Left lung (tissue), 10 donors: Measurements from ENCODE around the gene SYCP2L. TPM values are rescaled to one million over a fixed set of nuclear protein-coding genes. Genes with fewer than 3 reads are reported as not detected.

ENCODE experiments used
- ATAC-seq: fragments of 200-7000 bp; cut with Tn5 transposase; one replicate; pipeline ENCODE4 v1.9.1; 2020; ENCODE audit warnings: moderate library complexity
- DNase-seq, 4 donors: peaks; one replicate each; pipeline ENCODE4 v3.0.0-alpha.2; 2013 to 2020
- H3K27ac ChIP-seq, 2 donors: fragments of 200-600 bp; sonication (generic) in 1 of 2; one replicate each; pipeline versions ENCODE4 v1.5.0 to v1.8.0; 2020 to 2021
- H3K27me3 ChIP-seq, 2 donors: fragments of 200-600 bp; sonication (generic) in 1 of 2; one replicate each; pipeline versions ENCODE4 v1.5.0 to v1.8.0; 2020 to 2021
- H3K36me3 ChIP-seq, 2 donors: fragments of 200-600 bp; sonication (generic) in 1 of 2; one replicate each; pipeline versions ENCODE4 v1.5.0 to v1.8.0; 2020 to 2021
- H3K4me1 ChIP-seq, 2 donors: fragments of 200-600 bp; one replicate each; pipeline ENCODE4 v1.8.0; 2021
- H3K4me3 ChIP-seq, 2 donors: fragments of 200-600 bp; sonication (generic) in 1 of 2; one replicate each; pipeline versions ENCODE4 v1.5.0 to v1.8.0; 2020 to 2021; ENCODE audit warnings: mild to moderate bottlenecking in 1 of 2
- H3K9me3 ChIP-seq, 2 donors: fragments of 200-600 bp; sonication (generic) in 1 of 2; one replicate each; pipeline versions ENCODE4 v1.5.0 to v1.8.0; 2020 to 2021
- intact Hi-C, 2 donors: fragments of 100-400 bp; cut with DNase I; formaldehyde crosslinking; loops; one replicate each; pipeline versions ENCODE4 v1.11.2 to v1.14.2; 2022
- polyA plus RNA-seq, 6 donors: library from polyadenylated mRNA; unstranded; fragments of 120-200 nt; gene quantifications; one replicate each; pipeline ENCODE4 v1.2.1, GENCODE V29; 2013; ENCODE audit not compliant: insufficient read length in 6 of 6
- total RNA-seq, 2 donors: library from RNA; stranded (reverse); fragmentation: NEBNext Ultra II Directional; extraction: Animal tissue kit (Norgen Biotek cat#: 25700); gene quantifications; one replicate each; pipeline ENCODE4 v1.2.1, GENCODE V29; 2021
- TF ChIP-seq, protein P1 (sequence below), 2 donors: fragments of 200-600 bp; sonication (generic) in 1 of 2; IDR thresholded peaks; one replicate each; pipeline versions ENCODE4 v1.5.0 to v1.8.0; 2021; ENCODE audit warnings: antibody characterized with exemption in 2 of 2
- donor health status: DM: no; HTN: yes; CAD: no.
- donor health status: DM: no; HTN: no; CAD: no.

SYCP2L gene
- total and polyA plus RNA-seq, 8 donors, result 0.41 to 5.8 (median 4.4) TPM

DNA sequence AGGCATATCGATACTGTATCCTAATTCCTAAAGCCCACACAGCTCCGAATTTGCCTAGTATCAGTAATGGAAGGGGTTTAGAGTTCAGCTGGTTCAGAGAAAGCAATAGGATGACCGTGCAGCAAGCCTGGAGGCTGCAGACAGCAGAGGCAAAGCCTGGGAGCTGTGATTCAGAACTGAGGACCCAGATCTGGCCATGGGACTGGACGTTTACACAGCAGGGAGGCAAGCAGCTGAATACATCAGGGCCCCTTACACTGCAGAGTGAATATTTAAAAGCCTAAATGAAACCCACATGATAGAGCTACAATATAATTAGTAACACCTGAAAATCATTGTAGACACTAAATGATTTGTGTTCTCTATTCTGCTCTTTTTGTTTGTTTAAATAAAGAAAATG, 119.2 kb downstream of the SYCP2L start:
- Histone ChIP-seq H3K9me3 (no peaks in the 10 kb centered on the region), H3K27me3 (peaks cover 0 to 7% of the 10 kb centered on the region in 2 donors), H3K4me3 (no peak overlapping the region), H3K27ac (no peak overlapping the region), H3K4me1 (no peaks in the 10 kb centered on the region), H3K36me3 (no peaks in the 10 kb centered on the region)
- intact Hi-C loops, result no loop called here
- TF ChIP-seq, protein P1, sequence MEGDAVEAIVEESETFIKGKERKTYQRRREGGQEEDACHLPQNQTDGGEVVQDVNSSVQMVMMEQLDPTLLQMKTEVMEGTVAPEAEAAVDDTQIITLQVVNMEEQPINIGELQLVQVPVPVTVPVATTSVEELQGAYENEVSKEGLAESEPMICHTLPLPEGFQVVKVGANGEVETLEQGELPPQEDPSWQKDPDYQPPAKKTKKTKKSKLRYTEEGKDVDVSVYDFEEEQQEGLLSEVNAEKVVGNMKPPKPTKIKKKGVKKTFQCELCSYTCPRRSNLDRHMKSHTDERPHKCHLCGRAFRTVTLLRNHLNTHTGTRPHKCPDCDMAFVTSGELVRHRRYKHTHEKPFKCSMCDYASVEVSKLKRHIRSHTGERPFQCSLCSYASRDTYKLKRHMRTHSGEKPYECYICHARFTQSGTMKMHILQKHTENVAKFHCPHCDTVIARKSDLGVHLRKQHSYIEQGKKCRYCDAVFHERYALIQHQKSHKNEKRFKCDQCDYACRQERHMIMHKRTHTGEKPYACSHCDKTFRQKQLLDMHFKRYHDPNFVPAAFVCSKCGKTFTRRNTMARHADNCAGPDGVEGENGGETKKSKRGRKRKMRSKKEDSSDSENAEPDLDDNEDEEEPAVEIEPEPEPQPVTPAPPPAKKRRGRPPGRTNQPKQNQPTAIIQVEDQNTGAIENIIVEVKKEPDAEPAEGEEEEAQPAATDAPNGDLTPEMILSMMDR (IDR thresholded peaks at IDR 0.05), result no peak
- ATAC-seq (no peak), DNase-seq (no peak)

DNA sequence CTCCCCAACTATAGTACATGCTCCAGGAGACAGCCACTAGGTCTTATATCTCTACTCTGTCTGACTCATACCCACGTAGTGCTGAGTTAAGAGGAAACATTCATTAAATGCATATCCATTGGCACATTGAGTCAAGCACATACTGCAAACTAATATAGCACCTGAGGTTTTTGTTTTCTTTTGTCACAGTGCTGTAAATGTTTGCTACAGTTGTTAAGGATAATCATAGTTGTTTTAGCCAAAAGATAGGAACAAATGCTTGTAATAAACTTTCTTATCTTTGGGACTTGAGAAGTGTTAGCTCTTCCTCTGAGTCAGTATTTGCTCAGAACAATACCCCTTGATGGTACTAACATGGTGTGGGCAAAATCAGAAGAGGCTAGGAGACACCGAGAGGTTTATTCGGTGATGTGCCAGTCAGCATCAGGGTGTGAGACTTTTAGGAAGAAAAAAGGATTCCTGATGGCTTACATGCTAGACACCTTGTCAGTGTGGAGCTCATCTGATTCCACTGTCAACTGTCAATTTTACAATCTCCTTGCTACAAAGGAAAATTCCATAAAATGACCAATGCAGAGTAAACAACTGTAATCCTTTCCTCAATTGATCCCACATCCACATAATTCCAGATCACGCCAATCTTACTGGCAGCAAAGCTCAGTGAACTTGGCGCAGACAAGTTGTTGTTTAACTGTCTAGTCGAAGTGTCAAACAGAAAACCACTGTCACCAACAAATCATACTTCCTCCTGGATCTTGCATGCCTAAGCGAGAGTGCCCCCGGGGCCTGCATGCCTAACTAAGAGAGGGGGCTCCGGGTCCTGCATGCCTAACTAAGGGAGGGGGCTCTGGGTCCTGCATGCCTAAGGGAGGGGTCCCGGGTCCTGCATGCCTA, 121.1 kb downstream of the SYCP2L start:
- Histone ChIP-seq H3K36me3 (no peaks in the 10 kb centered on the region), H3K4me3 (no peak overlapping the region), H3K9me3 (no peaks in the 10 kb centered on the region), H3K27ac (no peak overlapping the region), H3K4me1 (no peaks in the 10 kb centered on the region), H3K27me3 (peaks cover 0 to 22% of the 10 kb centered on the region in 2 donors)
- ATAC-seq (peak; percentile 65), DNase-seq (no peak)
- TF ChIP-seq, protein P1 (IDR thresholded peaks at IDR 0.05), result no peak
- intact Hi-C loops, result no loop called here

DNA sequence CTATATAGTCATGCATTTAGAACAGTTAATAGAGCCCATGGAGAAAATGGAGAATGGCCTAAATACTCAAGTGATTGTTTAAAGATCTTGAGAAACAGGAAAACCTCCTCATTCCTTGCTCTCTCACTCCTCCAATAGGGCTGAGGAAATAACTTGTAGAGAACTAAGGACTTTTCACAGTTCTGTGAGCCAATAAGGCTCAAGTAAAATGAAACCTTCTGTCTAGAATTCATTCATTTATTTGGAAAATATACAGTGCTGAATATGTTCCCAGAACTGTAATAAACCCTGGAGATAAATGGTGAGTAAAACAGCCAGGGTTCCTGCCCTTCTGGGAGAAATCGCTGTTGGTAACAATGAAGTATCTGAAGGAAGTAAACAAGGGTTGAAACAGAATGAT, 122.0 kb downstream of the SYCP2L start:
- Histone ChIP-seq H3K4me3 (no peak overlapping the region), H3K4me1 (no peaks in the 10 kb centered on the region), H3K27me3 (peaks cover 0 to 22% of the 10 kb centered on the region in 2 donors), H3K27ac (no peak overlapping the region), H3K36me3 (no peaks in the 10 kb centered on the region), H3K9me3 (no peaks in the 10 kb centered on the region)
- DNase-seq (peak in 1 of 4 donors; percentile 17), ATAC-seq (peak; percentile 55)
- intact Hi-C loops, result no loop called here
- TF ChIP-seq, protein P1 (IDR thresholded peaks at IDR 0.05), result no peak

DNA sequence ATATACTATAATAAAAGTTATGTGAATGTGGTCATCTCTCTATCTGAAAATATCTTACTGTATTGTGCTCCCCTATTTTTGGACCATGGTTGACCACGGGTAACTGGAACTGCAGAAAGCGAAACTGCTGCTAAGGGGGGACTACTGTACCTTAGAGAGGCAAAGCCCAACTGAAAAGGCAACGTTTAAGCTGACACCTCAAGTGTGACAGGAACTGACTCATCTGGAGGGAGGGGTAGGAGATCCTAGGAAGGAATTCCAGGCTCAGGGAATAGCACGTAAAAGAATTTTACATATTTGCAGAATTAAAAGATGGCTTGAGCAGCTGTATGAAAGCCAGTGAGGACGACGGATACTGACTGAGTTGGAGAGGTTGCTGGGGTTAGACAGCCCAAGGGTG, 122.5 kb downstream of the SYCP2L start:
- no peak overlapping the region for H3K27ac ChIP-seq
- no peaks in the 10 kb centered on the region for H3K9me3 ChIP-seq
- intact Hi-C loops, result no loop called here
- TF ChIP-seq, protein P1 (IDR thresholded peaks at IDR 0.05), result no peak
- H3K36me3 ChIP-seq, result no peaks in the 10 kb centered on the region
- H3K4me3 ChIP-seq, result no peak overlapping the region
- no peaks in the 10 kb centered on the region for H3K4me1 ChIP-seq
- DNase-seq (no peak), ATAC-seq (peak; percentile 14)
- peaks cover 0 to 22% of the 10 kb centered on the region in 2 donors for H3K27me3 ChIP-seq

DNA sequence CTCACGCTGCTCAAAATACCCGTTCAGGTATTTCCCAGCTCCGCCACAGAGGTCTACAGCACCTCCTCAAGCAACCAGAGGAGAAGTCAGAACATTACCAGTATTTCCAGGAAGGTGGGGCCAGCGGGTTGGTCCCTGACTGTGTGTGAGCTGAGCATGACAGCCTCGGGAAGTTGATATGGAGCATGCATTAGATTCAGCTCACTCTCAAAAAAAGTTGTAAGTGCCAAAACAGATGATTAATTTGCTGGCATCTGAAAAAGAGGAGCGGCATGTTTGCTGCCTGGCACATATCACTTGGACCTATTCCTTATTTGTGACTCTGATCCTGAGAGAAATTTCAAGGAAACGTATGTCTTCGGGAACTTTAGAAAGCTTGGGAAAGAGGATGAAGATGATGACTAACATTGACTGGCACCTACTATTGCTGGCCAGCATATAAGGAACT, 125.0 kb downstream of the SYCP2L start:
- peak in 1 of 4 donors; percentile 13 for DNase-seq
- peak; percentile 57 for ATAC-seq
- Histone ChIP-seq H3K27ac (no peak overlapping the region), H3K4me1 (no peaks in the 10 kb centered on the region), H3K4me3 (no peak overlapping the region), H3K9me3 (no peaks in the 10 kb centered on the region), H3K27me3 (peaks cover 0 to 34% of the 10 kb centered on the region in 2 donors), H3K36me3 (no peaks in the 10 kb centered on the region)
- intact Hi-C loops, result no loop called here
- TF ChIP-seq, protein P1 (IDR thresholded peaks at IDR 0.05), result no peak
